ENCODE measurements around the gene ACKR1.

Gene ACKR1, protein sequence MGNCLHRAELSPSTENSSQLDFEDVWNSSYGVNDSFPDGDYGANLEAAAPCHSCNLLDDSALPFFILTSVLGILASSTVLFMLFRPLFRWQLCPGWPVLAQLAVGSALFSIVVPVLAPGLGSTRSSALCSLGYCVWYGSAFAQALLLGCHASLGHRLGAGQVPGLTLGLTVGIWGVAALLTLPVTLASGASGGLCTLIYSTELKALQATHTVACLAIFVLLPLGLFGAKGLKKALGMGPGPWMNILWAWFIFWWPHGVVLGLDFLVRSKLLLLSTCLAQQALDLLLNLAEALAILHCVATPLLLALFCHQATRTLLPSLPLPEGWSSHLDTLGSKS

DNA sequence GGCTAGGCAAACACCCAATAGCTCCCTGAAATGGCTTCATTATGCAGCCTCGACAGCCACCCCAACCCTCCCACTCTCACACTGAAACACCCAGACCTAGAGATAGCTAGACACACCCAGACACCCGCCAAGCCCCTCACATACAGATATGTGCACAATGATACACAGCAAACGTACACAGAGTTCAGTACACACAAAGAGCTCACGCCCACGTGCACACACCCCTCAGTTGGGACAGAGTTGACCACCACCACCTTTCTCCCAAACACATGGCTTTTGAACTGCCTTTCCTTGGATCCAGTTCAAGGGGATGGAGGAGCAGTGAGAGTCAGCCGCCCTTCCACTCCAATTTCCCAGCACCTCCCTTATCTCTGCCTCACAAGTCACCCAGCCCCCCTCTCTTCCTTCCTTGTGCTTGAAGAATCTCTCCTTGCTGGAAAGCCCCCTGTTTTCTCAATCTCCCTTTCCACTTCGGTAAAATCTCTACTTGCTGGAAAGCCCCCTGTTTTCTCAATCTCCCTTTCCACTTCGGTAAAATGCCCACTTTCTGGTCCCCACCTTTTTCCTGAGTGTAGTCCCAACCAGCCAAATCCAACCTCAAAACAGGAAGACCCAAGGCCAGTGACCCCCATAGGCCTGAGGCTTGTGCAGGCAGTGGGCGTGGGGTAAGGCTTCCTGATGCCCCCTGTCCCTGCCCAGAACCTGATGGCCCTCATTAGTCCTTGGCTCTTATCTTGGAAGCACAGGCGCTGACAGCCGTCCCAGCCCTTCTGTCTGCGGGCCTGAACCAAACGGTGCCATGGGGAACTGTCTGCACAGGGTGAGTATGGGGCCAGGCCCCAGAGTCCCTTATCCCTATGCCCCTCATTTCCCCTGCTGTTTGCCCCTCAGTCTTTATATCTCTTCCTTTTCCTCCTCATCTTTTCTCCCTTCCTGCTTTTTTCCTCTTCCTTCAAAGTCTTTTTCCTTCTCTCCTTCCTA is at the start of gene ACKR1:
ACKR1 (plus strand) TSS at position 715 of the 981 bp plus-strand sequence; CDS start at position 800, 85 bp downstream.
- Mint-ChIP-seq H3K4me1 (ENCODE audit: low read depth) (peaks cover 2% of the 10 kb centered on the region), H3K36me3 (ENCODE audit: low read depth) (no peaks in the 10 kb centered on the region), H3K27me3 (ENCODE audit: low read depth) (peaks cover 49% of the 10 kb centered on the region), H3K9me3 (no peaks in the 10 kb centered on the region), H3K4me3 (no peak within 1 kb of the TSS), H3K27ac (no peak within 1 kb of the TSS)

DNA sequence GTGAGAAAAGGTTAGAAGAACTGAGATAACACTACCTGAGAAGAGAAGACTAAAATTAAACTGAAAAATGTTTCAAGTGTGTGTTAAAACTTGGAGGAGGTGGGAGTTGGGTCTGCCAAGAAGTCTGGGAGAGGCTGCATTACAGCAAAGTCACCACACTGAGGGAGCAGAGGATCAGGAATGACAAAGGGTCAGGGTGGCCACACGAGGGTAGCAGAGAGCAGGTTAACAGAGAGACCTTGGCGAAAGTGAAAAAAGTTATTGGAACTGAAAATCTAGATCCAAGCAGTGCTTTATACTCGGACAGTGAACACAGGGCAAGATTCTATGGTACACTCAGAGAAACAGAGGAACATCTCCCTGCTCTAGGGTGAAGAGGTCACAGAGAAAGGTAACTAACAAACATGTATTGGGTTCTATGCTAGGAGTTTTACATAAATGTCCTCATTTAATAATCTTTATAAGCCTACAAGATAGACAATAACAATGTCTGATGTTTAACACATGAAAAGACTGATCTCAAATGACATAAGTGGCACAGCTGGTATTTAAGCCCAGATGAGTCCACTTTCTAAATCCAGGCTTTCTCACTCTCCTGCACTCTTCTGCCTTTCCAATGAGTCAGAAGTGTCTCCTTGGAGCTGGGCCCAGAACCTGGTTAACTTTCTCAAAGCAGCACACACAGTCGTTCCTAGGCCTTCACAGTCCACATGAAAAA is 43.5 kb upstream of the ACKR1 start:
- H3K9me3 Mint-ChIP-seq, result no peaks in the 10 kb centered on the region
- no peaks in the 10 kb centered on the region for H3K36me3 Mint-ChIP-seq (ENCODE audit: low read depth)
- peaks cover 2% of the 10 kb centered on the region for H3K4me1 Mint-ChIP-seq (ENCODE audit: low read depth)
- H3K27ac Mint-ChIP-seq, result no peak overlapping the region
- H3K27me3 Mint-ChIP-seq (ENCODE audit: low read depth), result peaks cover 26% of the 10 kb centered on the region
- H3K4me3 Mint-ChIP-seq, result no peak overlapping the region

DNA sequence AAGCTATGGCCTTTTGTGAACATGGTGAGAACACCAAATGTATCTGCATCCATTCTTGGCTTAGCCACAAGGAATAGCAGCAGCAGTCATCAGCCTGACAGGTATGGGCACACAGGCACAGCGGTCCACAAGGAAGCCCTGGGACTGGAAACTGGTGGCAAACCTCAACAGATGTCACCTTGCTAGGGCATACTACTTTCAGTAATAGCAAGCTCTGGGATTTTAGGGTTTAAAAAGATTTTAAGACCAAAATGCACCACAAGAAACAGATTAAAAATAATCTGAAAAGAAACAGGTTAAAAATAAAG is 43.0 kb upstream of the ACKR1 start:
- H3K4me3 Mint-ChIP-seq, result no peak overlapping the region
- no peak overlapping the region for H3K27ac Mint-ChIP-seq
- H3K27me3 Mint-ChIP-seq (ENCODE audit: low read depth), result peaks cover 30% of the 10 kb centered on the region

DNA sequence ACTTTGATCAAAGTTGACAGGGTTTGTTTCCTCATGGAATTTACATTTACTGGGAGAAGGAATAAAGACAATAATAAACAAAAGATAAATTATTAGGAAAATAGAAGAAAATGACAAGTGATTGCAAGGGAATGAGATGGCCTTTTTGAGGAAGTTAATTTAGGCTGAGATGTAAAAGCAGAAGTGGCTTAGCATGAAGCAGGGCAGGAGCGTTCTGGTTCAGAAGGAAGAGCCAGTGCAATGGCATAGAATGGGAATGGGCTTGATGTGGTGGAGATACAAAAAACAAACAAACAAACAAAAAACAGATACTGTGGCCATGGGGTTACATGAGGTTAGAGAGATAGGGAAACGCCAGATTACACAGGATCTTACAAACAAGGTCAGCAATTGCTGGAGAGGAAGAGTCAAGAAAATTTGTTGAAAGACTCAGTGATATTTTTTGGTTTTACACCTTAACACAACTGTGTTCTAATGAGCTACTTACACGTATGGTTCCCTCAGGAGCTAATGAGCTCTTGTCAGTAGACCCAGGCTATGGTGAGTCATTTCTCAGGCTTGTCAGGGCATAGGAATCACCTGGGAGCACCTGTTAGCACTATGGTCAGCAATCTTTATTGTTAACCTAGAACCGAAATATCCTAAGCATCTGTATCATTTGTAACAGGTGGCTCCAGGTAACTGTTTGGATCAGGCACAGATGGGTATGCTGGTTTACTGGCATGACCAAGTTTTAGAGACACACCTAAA is 42.0 kb upstream of the ACKR1 start:
- H3K4me3 Mint-ChIP-seq, result no peak overlapping the region
- no peaks in the 10 kb centered on the region for H3K36me3 Mint-ChIP-seq (ENCODE audit: low read depth)
- H3K4me1 Mint-ChIP-seq (ENCODE audit: low read depth), result peaks cover 2% of the 10 kb centered on the region
- peaks cover 33% of the 10 kb centered on the region for H3K27me3 Mint-ChIP-seq (ENCODE audit: low read depth)
- no peak overlapping the region for H3K27ac Mint-ChIP-seq
- H3K9me3 Mint-ChIP-seq, result no peaks in the 10 kb centered on the region

More for the DNA sequence above, 43.0 kb upstream of the ACKR1 start:
- Mint-ChIP-seq H3K9me3 (no peaks in the 10 kb centered on the region), H3K4me1 (ENCODE audit: low read depth) (peaks cover 2% of the 10 kb centered on the region), H3K36me3 (ENCODE audit: low read depth) (no peaks in the 10 kb centered on the region)

DNA sequence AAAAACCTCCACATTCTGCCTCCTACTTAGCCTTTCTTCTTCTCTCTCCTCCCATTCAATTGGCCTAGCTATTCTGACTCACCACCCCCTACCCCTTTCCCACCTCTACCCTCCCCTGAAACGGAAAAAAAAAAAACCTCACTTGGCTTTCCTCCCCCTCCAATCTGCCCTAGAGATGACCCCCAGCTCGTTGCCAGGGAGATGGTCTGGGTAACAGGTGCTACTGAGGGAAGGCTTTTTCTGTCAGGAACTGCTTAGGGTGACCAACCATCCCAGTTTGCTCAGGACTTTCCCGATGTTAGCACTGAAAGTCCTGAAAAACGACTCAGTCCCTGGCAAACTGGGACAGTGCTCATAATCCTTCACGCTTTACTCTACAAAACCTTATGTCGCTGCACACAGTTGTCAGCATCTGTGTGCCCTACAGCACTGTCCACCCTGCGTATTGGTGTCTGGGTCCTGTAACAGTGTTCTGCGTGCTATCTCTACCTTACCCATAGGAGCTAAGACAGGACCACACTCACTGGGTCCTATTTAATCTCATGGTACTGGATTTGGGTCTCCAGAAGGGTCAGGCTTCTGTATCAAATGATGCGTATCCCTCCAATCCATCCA is 41.0 kb upstream of the ACKR1 start:
- Mint-ChIP-seq H3K27ac (no peak overlapping the region), H3K36me3 (ENCODE audit: low read depth) (no peaks in the 10 kb centered on the region), H3K4me1 (ENCODE audit: low read depth) (peaks cover 2% of the 10 kb centered on the region), H3K27me3 (ENCODE audit: low read depth) (peaks cover 37% of the 10 kb centered on the region), H3K9me3 (no peaks in the 10 kb centered on the region), H3K4me3 (no peak overlapping the region)

DNA sequence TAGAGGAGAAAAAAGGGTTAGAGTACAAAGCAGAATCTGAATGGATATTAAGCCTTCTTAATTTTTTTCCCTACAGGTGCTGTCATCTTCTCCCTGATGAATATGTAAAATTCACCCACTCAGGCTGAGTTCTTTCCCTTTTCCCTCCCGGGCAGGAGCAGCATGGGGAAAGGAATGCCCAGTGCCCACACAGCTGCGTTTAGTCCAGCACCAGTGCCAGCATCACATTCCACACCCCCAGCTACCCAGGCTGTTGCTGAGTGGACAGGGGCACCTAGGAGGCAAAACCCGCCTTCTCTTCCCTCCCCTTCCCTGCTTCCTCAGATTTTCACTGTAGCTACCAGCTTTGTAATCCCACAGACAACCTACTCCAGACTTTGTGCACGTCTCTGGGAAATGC is 36.6 kb upstream of the ACKR1 start:
- Mint-ChIP-seq H3K27me3 (ENCODE audit: low read depth) (peaks cover 53% of the 10 kb centered on the region), H3K4me3 (no peak overlapping the region), H3K9me3 (no peaks in the 10 kb centered on the region), H3K36me3 (ENCODE audit: low read depth) (peaks cover 2% of the 10 kb centered on the region), H3K27ac (no peak overlapping the region), H3K4me1 (ENCODE audit: low read depth) (peaks cover 3% of the 10 kb centered on the region)

DNA sequence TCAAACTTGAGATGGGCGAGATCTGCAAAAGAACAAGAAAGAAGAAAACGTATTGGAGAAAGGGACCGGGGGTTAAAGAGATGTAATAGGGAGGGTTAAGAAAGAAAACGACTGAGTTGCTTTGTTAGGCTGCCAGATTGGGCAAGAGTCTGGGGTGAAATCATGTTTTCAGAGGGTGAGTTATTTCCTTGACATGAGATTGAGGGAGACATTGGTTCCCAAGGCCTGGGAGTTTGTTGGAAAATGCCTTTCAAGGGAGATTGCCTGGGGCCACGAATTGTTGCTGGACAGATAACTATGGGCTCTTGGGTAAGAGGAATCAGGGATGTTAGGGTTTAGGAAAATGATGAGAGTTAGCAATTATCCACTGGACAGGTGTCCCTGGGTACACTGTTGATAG is 34.0 kb upstream of the ACKR1 start:
- H3K27ac Mint-ChIP-seq, result no peak overlapping the region
- H3K36me3 Mint-ChIP-seq (ENCODE audit: low read depth), result peaks cover 2% of the 10 kb centered on the region
- no peaks in the 10 kb centered on the region for H3K9me3 Mint-ChIP-seq
- peaks cover 3% of the 10 kb centered on the region for H3K4me1 Mint-ChIP-seq (ENCODE audit: low read depth)
- peaks cover 71% of the 10 kb centered on the region for H3K27me3 Mint-ChIP-seq (ENCODE audit: low read depth)
- no peak overlapping the region for H3K4me3 Mint-ChIP-seq

DNA sequence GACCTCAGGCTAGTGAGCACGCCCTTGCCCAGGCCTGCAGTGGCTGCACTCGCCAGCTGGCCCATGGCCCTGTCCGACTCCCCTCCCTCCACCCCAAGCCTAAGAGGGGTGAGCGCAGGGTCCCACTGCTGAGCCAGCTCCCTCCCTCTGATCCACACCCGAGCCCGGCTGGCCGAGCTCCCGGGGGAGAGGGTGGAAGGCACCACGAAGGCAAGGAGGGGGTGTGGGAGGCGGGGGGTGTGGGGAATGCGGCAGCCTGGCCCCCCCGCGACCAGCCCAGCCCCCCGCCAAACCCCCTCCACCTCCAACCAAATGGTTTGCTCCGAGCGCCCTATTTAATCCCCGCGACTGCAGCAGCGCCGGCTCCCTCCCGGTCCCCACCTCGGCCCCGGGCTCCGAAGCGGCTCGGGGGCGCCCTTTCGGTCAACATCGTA is 33.4 kb upstream of the ACKR1 start, which contains the start of gene CADM3:
CADM3 (plus strand) TSS at position 362 of the 434 bp plus-strand sequence. CDS start 151 bp downstream, outside the sequence.
- peaks cover 2% of the 10 kb centered on the region for H3K36me3 Mint-ChIP-seq (ENCODE audit: low read depth)
- H3K27me3 Mint-ChIP-seq (ENCODE audit: low read depth), result peaks cover 71% of the 10 kb centered on the region
- H3K4me3 Mint-ChIP-seq, result no peak within 1 kb of the TSS
- H3K4me1 Mint-ChIP-seq (ENCODE audit: low read depth), result peaks cover 3% of the 10 kb centered on the region
- H3K9me3 Mint-ChIP-seq, result no peaks in the 10 kb centered on the region
- no peak within 1 kb of the TSS for H3K27ac Mint-ChIP-seq

DNA sequence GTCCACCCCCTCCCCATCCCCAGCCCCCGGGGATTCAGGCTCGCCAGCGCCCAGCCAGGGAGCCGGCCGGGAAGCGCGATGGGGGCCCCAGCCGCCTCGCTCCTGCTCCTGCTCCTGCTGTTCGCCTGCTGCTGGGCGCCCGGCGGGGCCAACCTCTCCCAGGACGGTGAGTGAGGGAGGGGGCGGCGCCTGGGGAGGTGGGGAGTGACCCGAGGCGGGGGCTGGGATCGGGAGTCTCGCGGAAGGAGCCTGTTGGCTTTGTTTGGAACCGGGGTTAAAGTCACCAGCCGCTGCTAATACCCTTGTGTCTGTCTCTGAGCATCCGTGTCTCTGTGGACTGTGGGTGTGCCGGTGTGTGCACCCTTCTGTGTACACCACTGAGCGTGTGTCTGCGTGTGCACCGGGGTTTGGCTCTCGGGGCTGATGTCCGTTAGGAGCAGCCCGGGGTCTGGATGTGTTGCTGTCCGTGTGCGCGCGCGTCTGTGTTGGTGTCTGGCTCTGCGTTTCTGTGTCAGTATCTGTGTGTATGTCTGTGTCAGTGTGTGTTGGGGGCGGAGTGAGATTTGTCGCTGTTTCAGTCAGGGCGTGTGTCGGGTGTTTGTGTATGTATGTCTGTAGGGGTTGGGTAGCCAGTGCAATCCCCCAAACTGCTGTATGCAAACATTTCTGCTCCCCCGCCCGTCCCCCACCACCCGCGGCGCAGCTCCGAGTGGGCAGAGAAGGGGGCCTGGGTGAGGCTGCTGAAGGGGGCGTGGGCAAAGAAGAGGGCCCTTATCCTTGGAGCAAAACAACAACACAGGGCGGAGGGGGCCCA is 32.8 kb upstream of the ACKR1 start:
- Mint-ChIP-seq H3K4me3 (no peak overlapping the region), H3K36me3 (ENCODE audit: low read depth) (peaks cover 2% of the 10 kb centered on the region), H3K4me1 (ENCODE audit: low read depth) (peaks cover 3% of the 10 kb centered on the region), H3K27me3 (ENCODE audit: low read depth) (peaks cover 66% of the 10 kb centered on the region), H3K27ac (no peak overlapping the region), H3K9me3 (no peaks in the 10 kb centered on the region)

DNA sequence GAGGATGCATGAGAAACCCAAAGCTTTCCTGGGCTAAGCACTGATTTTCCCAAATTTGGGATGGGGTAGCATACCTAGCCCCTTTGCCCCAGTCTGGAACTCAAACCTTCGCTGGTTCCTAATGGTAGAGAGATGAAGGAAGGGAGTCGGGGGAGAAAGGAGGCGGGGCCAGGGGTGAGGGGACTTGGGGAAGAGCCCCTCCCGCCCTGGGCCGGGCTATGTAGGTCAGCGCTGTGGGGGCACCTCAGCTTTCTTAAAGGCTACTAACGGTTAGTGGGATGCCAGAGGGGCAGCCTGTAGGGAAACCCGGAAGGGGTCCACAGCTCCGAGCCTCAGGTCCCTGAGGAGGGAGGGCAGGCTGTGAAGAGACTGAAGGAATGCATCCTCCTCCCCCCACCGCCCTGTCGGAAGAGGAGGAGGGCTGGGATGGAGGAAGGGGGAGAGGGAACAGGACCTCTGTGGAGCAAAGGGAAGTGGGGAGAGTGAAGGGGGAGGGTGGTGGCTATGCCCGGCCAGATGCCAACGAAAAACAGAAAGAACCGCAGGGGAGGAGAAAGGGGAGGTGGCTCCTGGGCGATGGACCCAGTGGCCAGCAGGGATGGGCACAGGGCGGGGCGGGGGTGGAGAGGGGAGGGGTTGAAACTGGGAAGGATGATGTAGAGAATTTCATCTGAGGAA is 31.9 kb upstream of the ACKR1 start:
- Mint-ChIP-seq H3K9me3 (no peaks in the 10 kb centered on the region), H3K4me1 (ENCODE audit: low read depth) (peaks cover 3% of the 10 kb centered on the region), H3K36me3 (ENCODE audit: low read depth) (peaks cover 2% of the 10 kb centered on the region), H3K4me3 (no peak overlapping the region), H3K27me3 (ENCODE audit: low read depth) (peaks cover 63% of the 10 kb centered on the region), H3K27ac (no peak overlapping the region)

DNA sequence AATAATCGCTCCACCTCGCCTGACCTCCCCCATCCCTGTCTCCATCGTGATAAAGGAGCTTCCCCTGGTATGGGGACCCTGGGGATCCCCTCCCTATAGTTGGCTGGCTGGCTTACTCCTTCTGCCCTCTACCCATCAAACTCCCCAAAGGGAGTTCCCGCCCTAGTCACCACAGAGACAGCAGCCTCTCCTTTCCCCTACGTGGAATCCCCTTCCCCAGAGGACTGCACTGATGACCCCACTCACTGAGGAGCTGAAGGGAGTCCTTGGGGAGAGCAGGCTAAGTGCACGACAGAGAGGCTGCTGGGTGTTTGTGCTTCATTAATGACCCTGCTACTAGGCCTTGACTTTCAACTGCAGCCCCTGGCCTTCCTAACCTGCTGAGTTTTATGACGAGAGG is 31.4 kb upstream of the ACKR1 start:
- Mint-ChIP-seq H3K27me3 (ENCODE audit: low read depth) (peaks cover 58% of the 10 kb centered on the region), H3K4me1 (ENCODE audit: low read depth) (peaks cover 3% of the 10 kb centered on the region), H3K36me3 (ENCODE audit: low read depth) (peaks cover 2% of the 10 kb centered on the region), H3K27ac (no peak overlapping the region), H3K9me3 (no peaks in the 10 kb centered on the region), H3K4me3 (no peak overlapping the region)

DNA sequence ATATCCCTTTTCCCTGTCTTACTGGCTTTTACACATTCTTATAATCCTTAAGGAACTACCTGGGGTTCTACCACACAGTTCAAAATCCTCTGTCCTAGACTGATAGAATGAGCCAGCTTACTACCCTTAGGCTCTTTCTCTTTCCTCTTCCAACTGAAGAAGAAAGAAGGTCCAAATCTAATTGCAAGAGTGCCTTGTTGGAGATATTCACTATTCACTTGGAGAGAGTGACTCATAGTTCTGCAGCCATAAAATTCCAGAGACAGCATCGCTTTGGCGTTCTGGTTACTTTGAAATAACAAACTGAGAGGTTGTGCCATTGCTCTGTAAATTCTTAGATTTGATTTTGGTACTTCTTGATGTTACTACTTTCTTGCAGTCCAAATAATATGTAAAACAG is 29.1 kb upstream of the ACKR1 start:
- Mint-ChIP-seq H3K4me3 (no peak overlapping the region), H3K27ac (no peak overlapping the region), H3K27me3 (ENCODE audit: low read depth) (peaks cover 43% of the 10 kb centered on the region), H3K4me1 (ENCODE audit: low read depth) (peaks cover 3% of the 10 kb centered on the region), H3K9me3 (no peaks in the 10 kb centered on the region), H3K36me3 (ENCODE audit: low read depth) (peaks cover 2% of the 10 kb centered on the region)
